IPS DF 4.7 (cell line): ENCODE data around the gene CRTAP.
"Not testable (repeated sequence)": the region's sequence is repeated elsewhere in the genome, so short reads cannot be mapped to it uniquely, and the experiment has no call there.

Experiments
- DNase-seq: peaks from one replicate; pipeline ENCODE4 v3.0.0-alpha.2; 2013; ENCODE audit warnings: low spot score; ENCODE audit errors: extremely low read depth

The CRTAP gene

DNA sequence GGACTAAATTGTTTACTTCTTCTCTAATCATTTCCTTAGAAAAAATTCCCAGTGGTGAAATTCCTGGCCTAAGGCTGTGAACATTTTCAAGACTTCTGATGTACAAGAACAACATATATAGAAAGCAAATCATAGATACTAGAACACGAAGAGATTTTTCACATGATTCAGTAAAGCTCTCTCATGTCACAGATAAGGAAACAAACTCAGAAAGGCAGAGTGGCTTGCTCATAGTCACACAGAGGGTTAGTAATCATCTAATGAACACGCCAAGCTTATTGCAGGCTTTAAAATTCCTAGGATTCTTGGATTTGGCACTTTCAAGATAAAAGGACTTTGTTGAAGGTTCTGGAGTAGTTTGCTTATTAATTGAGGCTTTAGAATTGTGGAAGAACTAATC is 26.2 kb downstream of the CRTAP start:
- DNase-seq: no peak

DNA sequence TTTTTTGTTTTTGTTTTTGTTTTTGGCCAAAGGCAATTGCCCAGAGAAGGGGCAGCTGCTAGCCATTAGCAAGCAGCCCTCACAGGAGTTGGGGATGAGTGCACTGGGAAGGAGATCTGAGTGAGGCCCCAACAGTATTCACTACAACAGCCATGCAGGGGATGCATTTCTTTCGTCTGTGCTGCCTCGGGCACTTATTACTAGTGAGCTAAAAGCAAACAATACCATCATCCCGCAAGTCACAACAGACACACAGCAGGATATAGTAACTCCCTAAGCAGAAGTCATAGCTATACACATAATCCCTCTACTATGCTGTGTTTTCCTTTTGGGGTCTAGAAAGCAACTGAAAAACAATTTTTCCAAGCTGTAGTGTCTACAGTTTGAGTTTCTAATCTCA is 27.2 kb downstream of the CRTAP start:
- DNase-seq: no peak

GRCh38 chr3:33144433-33144832 is 30.6 kb downstream of the CRTAP start:
- peak; percentile 33 for DNase-seq

- no peak for DNase-seq
Measured at GRCh38 chr3:33145221-33145900, 31.5 kb downstream of the CRTAP start.

DNA sequence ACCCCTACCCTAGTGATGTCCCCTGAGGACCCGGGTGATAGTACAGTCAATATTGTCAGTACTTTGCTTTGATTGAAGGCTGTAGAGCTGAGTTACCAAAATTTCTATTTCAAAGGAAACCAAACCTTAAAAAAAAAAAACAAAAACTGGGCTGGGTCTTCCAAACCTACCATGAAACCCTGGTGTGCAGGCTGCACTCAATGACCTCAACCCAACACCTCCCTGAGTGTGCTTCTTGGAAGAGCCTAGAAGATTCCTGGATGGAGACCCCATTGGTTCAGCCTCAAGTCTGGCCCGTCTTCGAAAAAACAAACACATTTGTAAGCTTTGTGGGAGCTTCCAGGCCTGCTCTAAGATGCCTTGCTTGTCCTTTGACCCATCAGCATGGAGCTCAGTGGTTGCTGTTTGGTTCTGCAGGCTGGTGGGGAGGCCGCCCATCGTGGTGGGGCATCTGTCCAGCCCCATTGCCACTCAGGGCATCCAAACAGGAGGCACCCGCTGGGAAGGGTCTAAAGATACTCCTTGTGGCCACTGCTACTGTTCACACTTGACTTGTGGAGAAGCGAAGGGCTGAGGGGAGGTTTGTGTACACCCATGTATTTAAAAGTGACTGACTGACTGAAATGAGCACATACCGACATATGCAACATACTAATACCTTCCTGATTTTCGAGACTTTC is 32.2 kb downstream of the CRTAP start:
- DNase-seq: no peak

GRCh38 chr3:33146791-33147445 is 33.1 kb downstream of the CRTAP start:
- DNase-seq: no peak

DNA sequence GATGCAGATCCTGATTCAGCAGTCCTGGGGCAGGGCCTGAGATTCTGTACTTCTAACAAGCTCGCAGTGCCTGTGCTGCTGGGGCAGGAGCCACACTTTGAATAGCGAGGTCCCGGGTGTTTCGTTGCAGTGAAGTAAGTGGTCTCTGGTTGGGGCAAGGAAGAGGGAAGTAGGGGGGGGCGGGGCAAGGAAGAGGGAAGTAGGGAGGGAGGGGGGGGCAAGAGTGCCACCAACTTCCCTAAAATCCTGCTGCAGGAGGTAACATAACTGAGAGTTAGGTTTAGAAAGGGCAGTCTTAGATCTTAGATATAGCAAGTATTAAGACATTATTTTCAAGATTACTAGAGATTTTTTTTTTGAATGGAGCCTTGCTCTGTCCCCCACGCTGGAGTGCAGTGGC is 35.5 kb downstream of the CRTAP start:
- DNase-seq: no peak

GRCh38 chr3:33152363-33153360 is 38.8 kb downstream of the CRTAP start:
- no peak for DNase-seq

DNA sequence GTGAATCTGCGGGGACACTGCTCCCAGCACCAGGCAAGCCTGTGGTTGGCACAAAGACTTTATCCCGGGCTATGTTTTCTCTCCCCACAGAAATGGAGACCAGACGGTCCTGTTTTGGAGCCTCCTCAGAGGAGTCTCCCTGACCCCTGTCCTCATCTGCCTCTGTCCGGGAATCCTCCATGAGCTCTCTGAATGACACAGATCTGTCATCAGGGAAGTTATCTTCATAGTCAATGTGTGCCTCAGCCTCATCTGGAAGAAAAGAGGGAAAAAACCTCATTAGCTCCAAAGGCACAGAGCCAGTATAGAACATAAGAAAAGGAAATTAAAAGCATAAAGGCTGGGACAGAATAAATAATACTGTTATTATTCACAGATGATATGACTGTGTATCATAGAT is 40.0 kb downstream of the CRTAP start:
- DNase-seq: no peak

DNA sequence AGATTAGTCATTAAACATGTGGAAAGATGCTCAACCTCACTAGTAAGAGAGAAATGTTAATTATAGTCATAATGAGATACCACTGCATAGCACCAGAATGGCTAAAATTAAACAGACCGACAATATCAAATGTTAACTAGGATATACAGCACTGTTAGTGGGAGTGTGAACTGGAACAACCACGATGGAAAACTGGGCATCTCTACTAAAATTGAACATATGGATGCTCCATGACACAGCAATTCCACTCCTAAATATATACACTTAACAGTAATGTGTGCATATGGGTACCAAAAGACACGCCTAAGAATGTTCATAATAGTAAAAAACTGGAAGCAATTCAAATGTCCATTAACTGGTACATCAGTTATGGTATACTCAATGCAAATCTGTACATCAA is 41.5 kb downstream of the CRTAP start:
- no peak for DNase-seq

- DNase-seq: no peak
Measured at GRCh38 chr3:33159234-33159633, 45.4 kb downstream of the CRTAP start.

DNA sequence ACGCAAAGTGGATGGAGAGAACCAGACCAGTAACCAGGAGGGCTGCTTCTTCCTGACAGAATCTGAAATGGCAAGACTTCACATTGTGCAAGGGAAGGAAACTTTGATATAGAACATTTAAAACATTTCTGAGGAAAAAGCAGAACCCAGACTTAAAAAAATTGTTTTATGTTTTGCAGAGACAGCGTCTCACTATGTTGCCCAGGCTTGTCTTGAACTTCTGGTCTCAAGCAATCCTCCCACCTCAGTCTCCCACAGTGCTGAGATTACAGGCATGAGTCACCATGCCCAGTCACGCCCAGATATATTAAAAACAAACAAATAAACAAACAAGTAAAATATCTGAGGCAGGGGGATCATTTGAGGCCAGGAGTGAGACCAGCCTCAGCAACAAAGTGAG is 46.2 kb downstream of the CRTAP start:
- no peak for DNase-seq

GRCh38 chr3:33162621-33163020 is 48.8 kb downstream of the CRTAP start:
- not testable (repeated sequence) for DNase-seq

DNA sequence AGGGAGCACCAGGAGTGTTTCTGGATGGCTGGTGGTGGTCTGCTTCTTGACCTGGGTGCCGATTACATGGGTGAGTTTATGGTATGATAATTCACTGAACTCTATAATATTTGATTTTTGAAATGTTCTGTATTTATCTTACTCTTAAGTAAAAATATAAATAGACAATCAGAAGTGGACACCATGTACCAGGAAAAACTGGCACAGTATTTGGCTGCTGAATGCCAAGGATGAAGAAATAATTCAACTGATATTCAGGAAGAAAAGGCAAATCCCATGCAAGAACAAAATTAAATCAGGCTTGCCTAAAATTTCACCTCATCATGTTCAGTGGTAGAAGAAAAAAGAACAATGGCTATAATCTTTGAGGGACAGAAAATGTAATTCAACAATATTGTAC is 51.6 kb downstream of the CRTAP start:
- DNase-seq: no peak

- no peak for DNase-seq
Measured at GRCh38 chr3:33166095-33166494, 52.3 kb downstream of the CRTAP start.

DNA sequence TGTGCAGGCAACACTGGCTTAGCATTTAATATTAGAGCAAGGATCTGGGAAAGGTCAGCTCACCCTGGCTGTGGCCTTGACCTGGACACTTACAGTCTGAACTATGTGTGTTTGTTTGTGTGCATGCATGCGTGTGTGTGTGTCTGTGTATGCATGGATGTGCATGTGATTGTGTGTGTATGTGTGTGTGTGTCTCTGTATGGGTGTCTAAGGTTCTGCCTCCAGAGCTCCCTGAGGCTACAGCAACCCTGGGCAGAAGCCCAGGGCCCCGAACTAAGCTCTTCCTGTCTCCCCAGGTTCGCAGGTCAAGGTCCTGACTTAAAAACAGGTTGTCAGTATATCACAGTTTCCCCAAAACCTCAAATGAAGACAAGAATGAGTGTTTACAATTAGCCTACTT is 53.5 kb downstream of the CRTAP start:
- no peak for DNase-seq

DNA sequence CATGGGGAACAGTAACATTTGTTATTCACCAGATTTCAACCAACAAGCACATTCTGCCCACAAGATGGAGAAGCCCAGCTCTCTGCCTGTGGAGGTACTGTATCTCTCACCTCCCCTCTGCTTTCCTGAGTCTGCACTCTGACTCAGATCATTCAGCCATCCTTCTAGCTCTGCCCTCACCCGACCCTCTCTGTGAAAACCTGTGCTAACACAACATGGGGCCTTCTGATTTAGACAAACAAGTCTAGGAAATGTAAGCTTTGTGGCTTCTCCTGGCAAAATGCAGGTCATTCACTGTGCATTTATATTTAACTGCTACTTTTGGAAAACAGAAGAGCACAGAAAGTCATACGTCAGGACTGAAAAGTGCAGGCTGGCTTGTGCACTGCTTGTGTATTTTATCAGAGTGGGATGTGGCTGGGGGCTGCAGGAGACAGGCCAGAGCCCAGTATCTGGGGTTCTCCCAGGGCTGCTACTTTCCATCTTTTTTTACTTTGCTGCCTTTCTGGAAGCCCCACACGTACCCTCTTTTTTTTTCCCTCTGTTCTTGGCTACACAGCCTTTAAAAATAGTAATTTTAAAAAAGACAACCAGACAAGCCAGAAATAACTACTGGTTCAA is 54.0 kb downstream of the CRTAP start:
- DNase-seq: no peak

DNA sequence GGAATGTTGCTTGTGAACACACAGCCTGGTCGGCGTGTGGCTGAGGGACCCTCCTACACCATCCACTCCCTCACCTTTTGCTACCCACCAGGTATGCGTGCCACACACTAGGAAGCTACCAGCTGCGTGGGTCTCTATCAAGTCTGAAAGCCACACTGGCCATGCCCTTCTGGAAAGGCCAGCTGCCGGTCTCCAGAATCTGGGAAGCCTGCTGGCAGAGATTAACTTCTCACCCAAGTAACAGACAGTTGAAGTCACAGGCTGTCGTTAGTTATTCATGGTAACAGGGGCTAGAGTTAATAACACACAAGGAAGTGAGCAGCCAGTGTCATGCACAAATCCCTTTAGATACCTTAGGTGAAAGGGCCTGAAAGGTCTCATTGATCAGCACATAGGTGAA is 56.7 kb downstream of the CRTAP start:
- no peak for DNase-seq

- DNase-seq: no peak
Measured at GRCh38 chr3:33171580-33171979, 57.8 kb downstream of the CRTAP start.

DNA sequence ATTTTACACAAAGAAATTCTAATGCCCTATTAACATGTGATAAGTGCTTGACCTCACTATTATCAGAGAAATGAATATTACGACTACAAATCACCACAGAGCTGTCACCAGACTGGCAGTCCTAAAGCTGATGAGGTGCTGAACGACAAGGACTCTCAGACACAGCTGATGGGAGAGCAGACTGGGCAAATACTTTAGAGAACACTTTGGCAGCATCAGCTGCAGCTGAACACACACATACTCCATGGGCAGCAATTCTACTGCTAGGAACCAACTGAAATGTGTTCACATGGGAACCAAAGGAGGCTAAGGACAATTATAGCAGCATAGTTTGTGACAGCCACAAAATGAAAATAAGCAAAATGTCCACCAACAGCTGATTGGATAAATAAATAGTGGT is 59.3 kb downstream of the CRTAP start:
- DNase-seq: no peak

- DNase-seq: no peak
Measured at GRCh38 chr3:33173672-33174071, 59.9 kb downstream of the CRTAP start.
